ENCODE measurements around the gene ITIH3.
A peak's percentile ranks its signal among the peaks of the same experiment; 100 is the strongest.

The ITIH3 gene

GRCh38 chr3:52795298-52795900 is 803 bp downstream of the ITIH3 start:
- DNase-seq (ENCODE audit: low spot score) = no peak

- DNase-seq (ENCODE audit: low spot score) = no peak
These were observed 1.8 kb downstream of the ITIH3 start for GRCh38 chr3:52796411-52796810.

GRCh38 chr3:52798376-52798977 is 3.9 kb downstream of the ITIH3 start:
- peak; percentile 51 for DNase-seq (ENCODE audit: low spot score)

GRCh38 chr3:52798978-52799476 is 4.4 kb downstream of the ITIH3 start:
- peak; percentile 35 for DNase-seq (ENCODE audit: low spot score)

- DNase-seq (ENCODE audit: low spot score) = no peak
These were observed 5.5 kb downstream of the ITIH3 start for GRCh38 chr3:52800079-52800478.

GRCh38 chr3:52801839-52802238 is 7.2 kb downstream of the ITIH3 start:
- DNase-seq (ENCODE audit: low spot score) = peak; percentile 50

- DNase-seq (ENCODE audit: low spot score) = no peak
These were observed 10.9 kb downstream of the ITIH3 start for GRCh38 chr3:52805270-52806039.

- DNase-seq (ENCODE audit: low spot score) = no peak
These were observed 14.6 kb downstream of the ITIH3 start for GRCh38 chr3:52809149-52809548.

GRCh38 chr3:52809662-52810377 is 15.2 kb downstream of the ITIH3 start:
- no peak for DNase-seq (ENCODE audit: low spot score)

- DNase-seq (ENCODE audit: low spot score) = no peak
These were observed 16.3 kb downstream of the ITIH3 start for GRCh38 chr3:52810923-52811322.

- DNase-seq (ENCODE audit: low spot score) = no peak
These were observed 16.9 kb downstream of the ITIH3 start for GRCh38 chr3:52811452-52812011.

GRCh38 chr3:52813810-52814209 is 19.2 kb downstream of the ITIH3 start:
- no peak for DNase-seq (ENCODE audit: low spot score)

- no peak for DNase-seq (ENCODE audit: low spot score)
These were observed 21.6 kb downstream of the ITIH3 start for GRCh38 chr3:52816199-52816598.

- DNase-seq (ENCODE audit: low spot score) = no peak
These were observed 22.1 kb downstream of the ITIH3 start for GRCh38 chr3:52816654-52817053.

GRCh38 chr3:52817221-52817620 is 22.6 kb downstream of the ITIH3 start:
- DNase-seq (ENCODE audit: low spot score) = no peak

- no peak for DNase-seq (ENCODE audit: low spot score)
These were observed 23.3 kb downstream of the ITIH3 start for GRCh38 chr3:52817860-52818259.

- no peak for DNase-seq (ENCODE audit: low spot score)
These were observed 25.3 kb downstream of the ITIH3 start for GRCh38 chr3:52819936-52820335.

GRCh38 chr3:52820736-52821135 is 26.1 kb downstream of the ITIH3 start:
- peak; percentile 40 for DNase-seq (ENCODE audit: low spot score)

- no peak for DNase-seq (ENCODE audit: low spot score)
These were observed 27.8 kb downstream of the ITIH3 start for GRCh38 chr3:52822363-52822762.

- no peak for DNase-seq (ENCODE audit: low spot score)
These were observed 29.4 kb downstream of the ITIH3 start for GRCh38 chr3:52824037-52824436.

- no peak for DNase-seq (ENCODE audit: low spot score)
These were observed 32.8 kb downstream of the ITIH3 start for GRCh38 chr3:52827441-52827840.

- no peak for DNase-seq (ENCODE audit: low spot score)
These were observed 33.3 kb downstream of the ITIH3 start for GRCh38 chr3:52827866-52828376.

Measured in GM03348 (cell line).